ENCODE measurements around the gene SNTG2. TPM values are rescaled to one million over a fixed set of nuclear protein-coding genes. Genes with fewer than 3 reads are reported as not detected.

Gene SNTG2
- total RNA-seq, 4 donors from 2014 or later = 1.7 to 5.9 (median 2.0) TPM; not detected in 1

DNA sequence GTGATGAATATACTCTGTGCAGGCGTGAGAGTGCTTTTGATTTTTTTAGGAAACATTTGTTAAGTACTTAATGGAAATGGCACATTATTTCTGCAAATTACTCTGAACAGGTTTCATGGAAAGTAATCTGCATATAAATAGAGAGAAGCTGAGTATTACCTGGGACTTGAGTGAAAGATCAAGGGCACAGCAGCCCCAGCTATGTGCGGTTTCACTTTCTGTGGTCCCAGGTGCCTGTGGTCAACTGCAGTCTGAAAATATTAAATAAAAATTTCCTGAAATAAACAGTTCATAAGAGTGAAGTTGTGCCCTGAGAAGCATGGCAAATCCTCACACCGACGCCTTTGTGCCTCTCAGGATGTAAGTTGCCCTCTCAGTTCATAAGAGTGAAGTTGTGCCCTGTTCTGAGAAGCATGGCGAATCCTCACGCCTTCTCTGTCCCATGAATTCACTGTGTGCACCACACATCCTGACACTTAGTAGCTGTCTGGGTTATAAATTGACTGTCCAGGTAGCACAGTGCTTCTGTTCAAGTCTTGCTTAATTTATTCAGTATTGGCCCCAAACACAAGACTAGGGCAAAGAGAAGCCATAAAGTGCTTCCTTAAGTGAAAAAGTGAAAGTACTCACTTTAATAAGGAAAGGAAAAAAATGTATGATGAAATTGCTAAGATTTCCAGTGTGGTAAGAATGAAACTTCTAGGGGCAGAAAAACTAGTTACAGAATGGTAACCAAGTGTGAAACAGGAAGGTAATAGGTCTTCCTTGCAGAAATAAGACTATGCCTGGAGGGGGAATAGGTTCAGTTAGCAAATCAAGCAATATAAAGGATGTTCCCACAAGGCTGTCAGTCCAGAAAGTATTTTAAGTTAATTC, 4.3 kb upstream of the SNTG2 start:
- no peaks in the 10 kb centered on the region for H3K36me3 ChIP-seq
- no peak for DNase-seq
- intact Hi-C loops (cut with DNase I) = no loop called here
- peaks cover 9 to 21% (median 18%) of the 10 kb centered on the region in 3 donors for H3K4me1 ChIP-seq
- peaks cover 0 to 57% (median 12%) of the 10 kb centered on the region in 4 donors for H3K27me3 ChIP-seq
- TF ChIP-seq POLR2A (IDR thresholded peaks at IDR 0.05) = no peak
- 52 to 67% methylated on average over 6 of the region's 6 CpGs for WGBS, 2 donors
- H3K4me3 ChIP-seq = no peak overlapping the region
- H3K27ac ChIP-seq = no peak overlapping the region
- peaks cover 0 to 9% (median 3%) of the 10 kb centered on the region in 3 donors for H3K9me3 ChIP-seq

DNA sequence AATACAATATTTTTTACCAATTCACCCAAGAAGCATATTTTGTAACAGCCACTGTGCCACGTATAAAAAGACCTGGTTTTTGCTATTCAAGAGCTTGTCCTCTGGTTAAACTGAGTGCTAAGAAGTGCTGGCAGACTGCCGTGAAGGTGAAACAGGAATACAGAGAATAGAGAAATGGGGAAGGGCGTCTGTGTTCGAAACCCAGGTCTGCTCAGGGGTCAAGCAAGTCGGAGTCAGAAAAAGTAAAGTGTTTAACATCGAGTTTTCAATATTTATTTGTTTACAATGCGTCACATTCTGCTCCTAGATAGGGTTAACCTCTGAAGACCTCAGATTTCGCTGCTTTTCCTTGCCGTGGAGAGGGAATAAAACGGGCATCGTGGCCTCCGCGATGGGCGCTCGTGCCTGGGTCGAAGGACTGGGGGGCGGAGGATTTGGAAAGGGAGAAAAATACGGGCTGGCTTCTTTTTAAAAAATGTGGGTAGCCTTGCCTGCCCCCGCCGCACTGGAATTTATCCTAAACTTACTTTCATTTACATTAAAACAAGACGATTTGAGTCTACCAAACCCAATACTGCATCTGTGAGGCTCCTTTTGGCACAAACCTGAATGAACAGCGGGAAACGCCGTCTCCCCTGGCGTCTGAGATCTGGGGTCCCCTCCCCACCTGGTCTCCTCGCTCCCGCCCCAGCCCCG, 1.1 kb upstream of the SNTG2 start:
- H3K27ac ChIP-seq = peak overlapping the region in 1 of 4 donors; percentile 35

GRCh38 chr2:951224-952006, 766 bp downstream of the SNTG2 start:
- peaks cover 0 to 83% (median 13%) of the 10 kb centered on the region in 4 donors for H3K27me3 ChIP-seq
- peak overlapping the region; percentile 37 to 71 (median 52) for H3K4me3 ChIP-seq
- no peaks in the 10 kb centered on the region for H3K36me3 ChIP-seq
- intact Hi-C loops (cut with DNase I) = no loop called here
- WGBS, 2 donors = 25 to 32% methylated on average over 10 of the region's 34 CpGs
- H3K9me3 ChIP-seq = no peaks in the 10 kb centered on the region
- H3K27ac ChIP-seq = peak overlapping the region in 2 of 4 donors; percentile 61 to 69
- TF ChIP-seq POLR2A (IDR thresholded peaks at IDR 0.05) (no peak), CTCF (IDR thresholded peaks at IDR 0.05) (no peak)
- peaks cover 9 to 25% (median 18%) of the 10 kb centered on the region in 3 donors for H3K4me1 ChIP-seq
- DNase-seq = no peak

More for the DNA sequence above, 1.1 kb upstream of the SNTG2 start:
- DNase-seq = no peak
- Histone ChIP-seq H3K4me3 (peak overlapping the region; percentile 37 to 71 (median 52)), H3K4me1 (peaks cover 9 to 25% (median 18%) of the 10 kb centered on the region in 3 donors), H3K27me3 (peaks cover 0 to 87% (median 13%) of the 10 kb centered on the region in 4 donors), H3K36me3 (no peaks in the 10 kb centered on the region), H3K9me3 (peaks cover 0 to 7% (median 3%) of the 10 kb centered on the region in 3 donors)
- TF ChIP-seq CTCF (IDR thresholded peaks at IDR 0.05) (no peak), POLR2A (IDR thresholded peaks at IDR 0.05) (no peak)
- intact Hi-C loops (cut with DNase I) = no loop called here
- WGBS, 2 donors = 11% methylated on average over 21 to 22 of the region's 28 CpGs

DNA sequence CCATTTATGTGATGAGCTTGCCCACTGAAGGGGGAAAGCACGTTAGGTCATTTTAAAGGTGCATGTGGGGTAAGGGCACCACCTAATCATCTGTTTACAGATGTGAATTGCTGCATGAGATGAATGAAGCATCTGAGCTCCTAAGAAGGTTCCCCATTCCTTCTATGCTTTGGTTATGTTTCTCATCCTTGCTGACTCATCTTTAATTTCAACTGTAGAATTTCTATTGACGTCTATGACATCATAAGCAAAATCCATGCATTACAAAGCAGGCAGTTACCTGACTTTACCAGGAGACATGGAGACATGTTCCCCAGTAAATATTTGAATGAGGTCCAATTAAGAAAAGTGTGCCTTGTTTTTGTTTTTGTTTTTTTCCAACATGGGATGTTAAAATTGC, 2.8 kb downstream of the SNTG2 start:
- WGBS, 2 donors = 20 to 45% methylated on average over 2 of the region's 2 CpGs
- DNase-seq = no peak
- TF ChIP-seq CTCF (IDR thresholded peaks at IDR 0.05) (no peak), POLR2A (IDR thresholded peaks at IDR 0.05) (no peak)
- Histone ChIP-seq H3K4me3 (no peak overlapping the region), H3K27ac (peak overlapping the region in 1 of 4 donors; percentile 0), H3K9me3 (no peaks in the 10 kb centered on the region), H3K36me3 (no peaks in the 10 kb centered on the region), H3K4me1 (peaks cover 9 to 25% (median 18%) of the 10 kb centered on the region in 3 donors), H3K27me3 (peaks cover 0 to 69% (median 13%) of the 10 kb centered on the region in 4 donors)
- intact Hi-C loops (cut with DNase I) = no loop called here

DNA sequence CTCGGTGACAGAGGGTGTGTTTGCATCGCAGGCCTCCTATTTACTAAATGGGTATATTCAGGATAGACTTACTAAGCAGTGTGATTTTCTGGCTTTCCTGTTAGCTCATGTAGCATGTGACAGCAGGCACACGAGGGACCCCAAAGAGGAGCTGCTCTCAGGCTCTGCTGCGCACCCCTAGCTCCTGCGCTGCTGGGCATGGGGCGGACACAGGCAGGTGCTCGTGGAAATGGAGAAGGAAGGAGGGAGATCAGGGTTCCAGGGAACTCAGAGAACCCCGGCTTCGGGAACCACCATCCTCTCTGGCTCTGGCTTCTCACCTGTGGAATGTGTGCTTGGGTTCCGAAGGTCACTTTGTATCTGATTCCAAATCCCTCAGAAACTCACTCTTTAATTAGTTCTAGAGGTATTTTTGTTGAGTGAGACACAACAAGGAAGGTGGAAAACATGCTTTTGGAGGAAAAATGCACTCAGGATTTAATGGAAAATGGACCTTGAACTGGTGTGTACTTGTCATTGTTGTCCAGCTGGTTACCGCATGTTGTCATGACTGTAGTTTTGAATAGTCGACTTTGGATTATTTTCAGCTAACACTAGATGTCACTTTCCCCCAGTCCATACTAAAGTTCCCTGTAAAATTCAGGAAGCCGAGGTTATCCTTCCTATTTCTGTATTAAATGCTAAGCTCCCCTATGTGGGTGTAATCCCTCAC, 3.5 kb downstream of the SNTG2 start:
- Histone ChIP-seq H3K4me1 (peaks cover 9 to 25% (median 18%) of the 10 kb centered on the region in 3 donors), H3K27me3 (peaks cover 0 to 62% (median 13%) of the 10 kb centered on the region in 4 donors), H3K4me3 (no peak overlapping the region), H3K9me3 (no peaks in the 10 kb centered on the region), H3K27ac (peak overlapping the region in 1 of 4 donors; percentile 0), H3K36me3 (no peaks in the 10 kb centered on the region)
- TF ChIP-seq POLR2A (IDR thresholded peaks at IDR 0.05) (no peak), CTCF (IDR thresholded peaks at IDR 0.05) (no peak)
- intact Hi-C loops (cut with DNase I) = no loop called here
- 47 to 54% methylated on average over 8 to 13 of the region's 13 CpGs for WGBS, 2 donors
- DNase-seq = no peak

Data from esophagus squamous epithelium (tissue), 5 donors.